Testis (tissue), 3 donors: ENCODE data around the gene SNX20. TPM values are rescaled to one million over a fixed set of nuclear protein-coding genes. Genes with fewer than 3 reads are reported as not detected.

Experiments used
- DNase-seq: peaks from one replicate; pipeline ENCODE4 v3.0.0-alpha.2; 2019
- H3K27ac ChIP-seq, 2 donors: fragments of 200-600 bp; sonication (generic); one replicate each; pipeline ENCODE4 v1.5.1; 2019
- H3K27me3 ChIP-seq: fragments of 200-600 bp; sonication (generic); one replicate; pipeline ENCODE4 v1.5.1; 2019
- H3K36me3 ChIP-seq: fragments of 200-600 bp; sonication (generic); one replicate; pipeline ENCODE4 v1.5.1; 2017; ENCODE audit warnings: low read depth; ENCODE audit errors: missing control alignments
- H3K4me1 ChIP-seq: fragments of 200-600 bp; sonication (generic); one replicate; pipeline ENCODE4 v1.5.1; 2019
- H3K4me3 ChIP-seq, 2 donors: fragments of 200-600 bp; sonication (generic); one replicate each; pipeline ENCODE4 v1.5.1; 2017 to 2019
- H3K9me3 ChIP-seq: fragments of 200-600 bp; sonication (generic); one replicate; pipeline ENCODE4 v1.5.1; 2017
- CTCF ChIP-seq, 3 experiments: fragments of 450-650 bp in 2 of 3; fragments of 200-600 bp in 1 of 3; sonication (generic) in 1 of 3; IDR thresholded peaks; one replicate each; pipeline ENCODE4 v1.5.1; 2016 to 2019; ENCODE audit warnings: antibody characterized with exemption in 3 of 3, mild to moderate bottlenecking in 2 of 3, moderate library complexity in 1 of 3
- POLR2A ChIP-seq: fragments of 450-650 bp; IDR thresholded peaks from one replicate; pipeline ENCODE4 v1.6.1; 2017; ENCODE audit warnings: antibody characterized with exemption, mild to moderate bottlenecking, moderate library complexity
- WGBS, 2 donors: methylation state at CpG; one replicate each; pipeline ENCODE4 v1.1.5; 2018; 5-methylcytosine and 5-hydroxymethylcytosine counted together
- intact Hi-C: fragments of 100-400 bp; cut with DNase I; formaldehyde crosslinking; loops from one replicate; pipeline ENCODE4 v1.15.1; 2023; ENCODE audit warnings: low total_unique reads
- polyA plus RNA-seq: library from polyadenylated mRNA; stranded (reverse); fragments of 350-450 nt; fragmentation: Illumina TruSeq; extraction: RNeasy Lipid Tissue Mini Kit (QIAGEN cat#74804); gene quantifications from one replicate; pipeline ENCODE4 v1.2.3, GENCODE V29; 2014; ENCODE audit warnings: low read depth, low replicate concordance; ENCODE audit not compliant: insufficient read depth
- total RNA-seq, 2 donors: library from RNA; depleted of rRNA; stranded (reverse); fragments of >200 nt; gene quantifications; one replicate each; pipeline ENCODE4 v1.2.3, GENCODE V29; 2016

Gene SNX20
- total and polyA plus RNA-seq, 3 donors from 2014 or later = 0.63 to 2.1 (median 1.8) TPM

GRCh38 chr16:50676684-50677225, 4.4 kb downstream of the SNX20 start:
- DNase-seq = no peak
- Histone ChIP-seq H3K36me3 (no peaks in the 10 kb centered on the region), H3K9me3 (no peaks in the 10 kb centered on the region), H3K4me1 (no peaks in the 10 kb centered on the region), H3K27ac (no peak overlapping the region), H3K27me3 (no peaks in the 10 kb centered on the region), H3K4me3 (no peak overlapping the region)
- TF ChIP-seq CTCF (IDR thresholded peaks at IDR 0.05) = no peak
- TF ChIP-seq POLR2A = no peak
- 85 to 89% methylated on average over 9 of the region's 9 CpGs for WGBS, 2 donors
- intact Hi-C loops = no loop called here

- 76 to 87% methylated on average over 17 to 23 of the region's 23 CpGs for WGBS, 2 donors
- Histone ChIP-seq H3K9me3 (no peaks in the 10 kb centered on the region), H3K36me3 (no peaks in the 10 kb centered on the region), H3K4me1 (no peaks in the 10 kb centered on the region), H3K27ac (no peak overlapping the region), H3K27me3 (no peaks in the 10 kb centered on the region), H3K4me3 (no peak overlapping the region)
- intact Hi-C loops = no loop called here
- no peak for TF ChIP-seq POLR2A
- TF ChIP-seq CTCF (IDR thresholded peaks at IDR 0.05) = no peak
- DNase-seq = no peak
These were observed 5.2 kb downstream of the SNX20 start for GRCh38 chr16:50675686-50676610.

GRCh38 chr16:50674831-50675230, 6.3 kb downstream of the SNX20 start:
- TF ChIP-seq CTCF (IDR thresholded peaks at IDR 0.05) (no peak), POLR2A (no peak)

GRCh38 chr16:50673496-50674275, 7.4 kb downstream of the SNX20 start:
- no peak overlapping the region for H3K27ac ChIP-seq
- intact Hi-C loops = no loop called here
- H3K9me3 ChIP-seq = no peaks in the 10 kb centered on the region
- no peaks in the 10 kb centered on the region for H3K4me1 ChIP-seq
- no peaks in the 10 kb centered on the region for H3K27me3 ChIP-seq
- WGBS, 2 donors = 33 to 66% methylated on average over 32 to 37 of the region's 70 CpGs
- no peak for DNase-seq
- H3K4me3 ChIP-seq = peak overlapping the region in 1 of 2 donors; percentile 31
- H3K36me3 ChIP-seq = no peaks in the 10 kb centered on the region
- TF ChIP-seq CTCF (IDR thresholded peaks at IDR 0.05) (no peak), POLR2A (no peak)

More at GRCh38 chr16:50674831-50675230, 6.3 kb downstream of the SNX20 start:
- no peaks in the 10 kb centered on the region for H3K36me3 ChIP-seq
- H3K4me1 ChIP-seq = no peaks in the 10 kb centered on the region
- intact Hi-C loops = no loop called here
- no peaks in the 10 kb centered on the region for H3K9me3 ChIP-seq
- no peak overlapping the region for H3K4me3 ChIP-seq
- 94 to 95% methylated on average over 4 of the region's 4 CpGs for WGBS, 2 donors
- no peak for DNase-seq
- H3K27me3 ChIP-seq = no peaks in the 10 kb centered on the region
- H3K27ac ChIP-seq = no peak overlapping the region
